HL-60 (cell line): Measurements from ENCODE around the gene BTBD16.

Experiments
- DNase-seq, 2 experiments: peaks; one replicate each; pipeline ENCODE4 v3.0.0-alpha.2; 2010 to 2020; ENCODE audit warnings: low read depth in 1 of 2, low spot score in 1 of 2
- H3K27ac ChIP-seq: fragments of 250-450 bp; sonication (Bioruptor Pico); replicated peaks from 2 replicates; pipeline ENCODE4 v1.5.1; 2020; ENCODE audit warnings: mild to moderate bottlenecking, moderate library complexity
- H3K27me3 ChIP-seq: fragments of 250-450 bp; sonication (Bioruptor Pico); 2 replicates; pipeline ENCODE4 v1.5.1; 2021; ENCODE audit warnings: mild to moderate bottlenecking, moderate library complexity; ENCODE audit not compliant: insufficient read depth, poor library complexity, severe bottlenecking
- H3K4me3 ChIP-seq: replicated peaks from 2 replicates; pipeline ENCODE4 v1.5.1; 2011; ENCODE audit warnings: mild to moderate bottlenecking, control low read depth, low read length; ENCODE audit not compliant: insufficient read depth
- GABPA ChIP-seq: IDR thresholded peaks from 2 replicates; pipeline ENCODE4 v1.6.1; 2012; ENCODE audit warnings: low read depth
- POLR2AphosphoS5 ChIP-seq: IDR thresholded peaks from 2 replicates; pipeline ENCODE4 v1.6.1; 2012; ENCODE audit warnings: low read depth
- SPI1 ChIP-seq: IDR thresholded peaks from 2 replicates; pipeline ENCODE4 v1.6.1; 2012; ENCODE audit warnings: low read depth, mild to moderate bottlenecking, borderline replicate concordance
- TF ChIP-seq, protein P1 (sequence below): IDR thresholded peaks from one replicate; pipeline ENCODE4 v1.5.1; 2011; ENCODE audit warnings: low read length, control low read depth, inconsistent platforms; ENCODE audit not compliant: insufficient read depth
- TF ChIP-seq, protein P2 (sequence below): IDR thresholded peaks from 2 replicates; pipeline ENCODE4 v1.6.1; 2012; ENCODE audit warnings: low read depth; ENCODE audit not compliant: insufficient replicate concordance

The BTBD16 gene

DNA sequence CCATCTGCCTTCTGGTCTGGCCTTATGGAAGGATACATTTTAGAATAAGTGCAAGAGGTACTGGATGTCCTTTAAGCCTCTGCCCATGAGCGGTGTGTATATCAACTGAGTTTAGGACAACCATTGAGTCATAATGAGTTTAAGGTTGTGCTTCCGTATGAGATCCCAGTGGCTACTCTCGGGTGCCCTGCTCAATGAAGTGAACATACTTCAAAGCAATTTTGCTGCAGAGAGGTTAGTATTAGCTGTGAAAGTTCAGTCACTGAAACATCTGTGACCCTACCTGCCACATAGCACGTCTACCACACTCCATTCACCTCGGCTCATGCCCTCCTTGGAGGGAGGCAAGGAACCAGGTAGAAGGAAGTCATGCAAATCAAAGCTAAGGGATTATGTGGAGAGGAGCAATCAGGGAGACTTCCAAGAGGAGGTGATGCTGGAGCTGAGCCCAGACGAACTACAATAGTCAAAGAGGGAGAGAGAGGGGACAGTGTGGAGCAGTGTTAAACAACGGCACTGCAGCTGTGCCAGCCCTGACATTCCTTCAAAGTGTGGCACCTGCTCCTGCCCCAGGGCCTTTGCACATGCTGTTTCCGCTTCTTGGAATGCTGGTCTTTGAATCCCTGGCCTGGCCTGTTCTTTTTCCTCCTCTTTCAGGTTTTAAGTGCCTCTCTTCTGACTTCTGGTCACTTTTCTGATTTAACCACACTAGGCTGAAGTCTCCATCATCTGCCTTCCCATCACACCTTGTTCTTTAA is 25.4 kb downstream of the BTBD16 start:
- Histone ChIP-seq H3K27me3 (peaks cover 4% of the 10 kb centered on the region), H3K27ac (no peak overlapping the region), H3K4me3 (no peak overlapping the region)
- TF ChIP-seq, protein P1, sequence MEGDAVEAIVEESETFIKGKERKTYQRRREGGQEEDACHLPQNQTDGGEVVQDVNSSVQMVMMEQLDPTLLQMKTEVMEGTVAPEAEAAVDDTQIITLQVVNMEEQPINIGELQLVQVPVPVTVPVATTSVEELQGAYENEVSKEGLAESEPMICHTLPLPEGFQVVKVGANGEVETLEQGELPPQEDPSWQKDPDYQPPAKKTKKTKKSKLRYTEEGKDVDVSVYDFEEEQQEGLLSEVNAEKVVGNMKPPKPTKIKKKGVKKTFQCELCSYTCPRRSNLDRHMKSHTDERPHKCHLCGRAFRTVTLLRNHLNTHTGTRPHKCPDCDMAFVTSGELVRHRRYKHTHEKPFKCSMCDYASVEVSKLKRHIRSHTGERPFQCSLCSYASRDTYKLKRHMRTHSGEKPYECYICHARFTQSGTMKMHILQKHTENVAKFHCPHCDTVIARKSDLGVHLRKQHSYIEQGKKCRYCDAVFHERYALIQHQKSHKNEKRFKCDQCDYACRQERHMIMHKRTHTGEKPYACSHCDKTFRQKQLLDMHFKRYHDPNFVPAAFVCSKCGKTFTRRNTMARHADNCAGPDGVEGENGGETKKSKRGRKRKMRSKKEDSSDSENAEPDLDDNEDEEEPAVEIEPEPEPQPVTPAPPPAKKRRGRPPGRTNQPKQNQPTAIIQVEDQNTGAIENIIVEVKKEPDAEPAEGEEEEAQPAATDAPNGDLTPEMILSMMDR = no peak
- TF ChIP-seq, protein P2, sequence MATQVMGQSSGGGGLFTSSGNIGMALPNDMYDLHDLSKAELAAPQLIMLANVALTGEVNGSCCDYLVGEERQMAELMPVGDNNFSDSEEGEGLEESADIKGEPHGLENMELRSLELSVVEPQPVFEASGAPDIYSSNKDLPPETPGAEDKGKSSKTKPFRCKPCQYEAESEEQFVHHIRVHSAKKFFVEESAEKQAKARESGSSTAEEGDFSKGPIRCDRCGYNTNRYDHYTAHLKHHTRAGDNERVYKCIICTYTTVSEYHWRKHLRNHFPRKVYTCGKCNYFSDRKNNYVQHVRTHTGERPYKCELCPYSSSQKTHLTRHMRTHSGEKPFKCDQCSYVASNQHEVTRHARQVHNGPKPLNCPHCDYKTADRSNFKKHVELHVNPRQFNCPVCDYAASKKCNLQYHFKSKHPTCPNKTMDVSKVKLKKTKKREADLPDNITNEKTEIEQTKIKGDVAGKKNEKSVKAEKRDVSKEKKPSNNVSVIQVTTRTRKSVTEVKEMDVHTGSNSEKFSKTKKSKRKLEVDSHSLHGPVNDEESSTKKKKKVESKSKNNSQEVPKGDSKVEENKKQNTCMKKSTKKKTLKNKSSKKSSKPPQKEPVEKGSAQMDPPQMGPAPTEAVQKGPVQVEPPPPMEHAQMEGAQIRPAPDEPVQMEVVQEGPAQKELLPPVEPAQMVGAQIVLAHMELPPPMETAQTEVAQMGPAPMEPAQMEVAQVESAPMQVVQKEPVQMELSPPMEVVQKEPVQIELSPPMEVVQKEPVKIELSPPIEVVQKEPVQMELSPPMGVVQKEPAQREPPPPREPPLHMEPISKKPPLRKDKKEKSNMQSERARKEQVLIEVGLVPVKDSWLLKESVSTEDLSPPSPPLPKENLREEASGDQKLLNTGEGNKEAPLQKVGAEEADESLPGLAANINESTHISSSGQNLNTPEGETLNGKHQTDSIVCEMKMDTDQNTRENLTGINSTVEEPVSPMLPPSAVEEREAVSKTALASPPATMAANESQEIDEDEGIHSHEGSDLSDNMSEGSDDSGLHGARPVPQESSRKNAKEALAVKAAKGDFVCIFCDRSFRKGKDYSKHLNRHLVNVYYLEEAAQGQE = no peak
- TF ChIP-seq SPI1 = no peak
- TF ChIP-seq GABPA = no peak
- TF ChIP-seq POLR2AphosphoS5 = no peak
- DNase-seq = no peak

DNA sequence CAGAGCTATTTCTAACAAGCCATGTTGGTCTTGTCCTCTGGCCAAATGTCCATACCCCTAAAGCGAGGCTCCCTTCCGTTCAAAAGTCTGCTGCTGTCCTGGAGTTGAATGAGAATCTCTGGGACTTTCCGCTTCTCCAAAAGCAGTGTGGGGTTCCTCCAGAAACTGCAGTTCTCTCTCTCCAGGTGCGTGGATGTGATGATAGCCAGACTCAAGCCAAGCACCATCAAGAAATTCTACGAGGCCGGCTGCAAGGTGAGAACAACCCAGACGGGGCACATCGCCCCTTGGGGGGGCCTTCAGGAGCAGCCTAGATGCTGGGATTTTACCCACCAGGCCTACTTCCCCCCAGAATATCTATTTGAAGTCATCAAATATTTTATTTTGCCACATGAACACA is 26.5 kb downstream of the BTBD16 start:
- TF ChIP-seq, protein P1 = no peak
- no peak for TF ChIP-seq POLR2AphosphoS5
- no peak for TF ChIP-seq SPI1
- TF ChIP-seq, protein P2 = no peak
- no peak for TF ChIP-seq GABPA
- Histone ChIP-seq H3K27me3 (no peaks in the 10 kb centered on the region), H3K4me3 (no peak overlapping the region), H3K27ac (no peak overlapping the region)
- DNase-seq = no peak

DNA sequence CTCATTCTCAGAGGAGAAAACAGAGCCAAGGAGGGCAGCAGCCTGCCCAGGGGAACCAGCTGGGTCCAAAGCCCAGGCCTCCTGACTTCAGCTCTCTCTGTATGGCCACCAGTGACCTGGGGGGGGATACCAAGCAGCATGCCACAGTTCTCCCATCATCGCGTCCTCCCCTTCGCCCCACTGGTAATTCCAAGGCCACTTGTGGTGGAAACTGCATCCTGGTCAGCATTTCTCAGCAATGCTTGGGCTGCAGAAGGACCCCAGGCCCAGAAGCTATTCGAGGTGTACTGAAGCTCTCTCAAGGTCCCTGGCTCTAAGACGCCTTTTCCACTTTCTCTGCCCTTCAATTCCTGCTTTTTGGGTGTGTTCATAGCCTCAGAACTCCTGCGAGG is 27.1 kb downstream of the BTBD16 start:
- Histone ChIP-seq H3K27me3 (no peaks in the 10 kb centered on the region), H3K4me3 (no peak overlapping the region), H3K27ac (no peak overlapping the region)
- no peak for DNase-seq
- TF ChIP-seq POLR2AphosphoS5 = no peak
- no peak for TF ChIP-seq SPI1

DNA sequence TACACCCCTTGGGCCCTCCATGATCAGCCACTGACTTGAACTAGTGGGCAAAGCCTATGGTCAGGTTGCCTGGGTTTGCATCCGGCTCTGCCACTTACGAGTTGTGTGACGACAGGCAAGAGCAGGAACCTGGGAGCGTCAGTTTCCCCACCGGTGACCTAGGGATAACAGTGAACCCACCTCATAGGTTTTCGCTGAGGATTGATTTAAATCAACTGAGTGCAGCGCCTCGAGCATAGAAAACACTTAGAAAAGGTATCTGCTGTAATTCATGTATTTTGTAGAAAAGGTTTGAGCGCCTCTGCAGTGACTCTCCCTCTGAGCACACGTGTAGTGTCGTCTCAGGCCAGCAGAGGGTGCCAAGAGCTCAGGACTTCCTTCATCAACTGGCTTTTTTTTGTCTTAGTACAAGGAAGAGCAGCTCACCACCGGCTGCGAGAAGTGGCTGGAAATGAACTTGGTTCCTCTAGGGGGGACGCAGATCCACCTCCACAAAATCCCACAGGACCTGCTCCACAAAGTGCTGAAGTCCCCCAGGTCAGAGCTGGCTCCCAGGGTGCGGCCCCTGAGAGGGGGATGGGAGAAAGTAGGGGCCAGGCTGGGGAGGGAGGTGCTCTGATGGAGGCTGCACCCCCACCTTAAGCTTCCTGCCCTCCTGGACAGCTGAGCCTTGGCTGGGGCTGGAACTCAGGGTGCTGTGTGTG is 27.7 kb downstream of the BTBD16 start:
- no peak overlapping the region for H3K4me3 ChIP-seq
- H3K27ac ChIP-seq = no peak overlapping the region
- DNase-seq = peak; percentile 12 to 55
- no peak for TF ChIP-seq SPI1
- TF ChIP-seq, protein P1 = peak; percentile 72
- no peaks in the 10 kb centered on the region for H3K27me3 ChIP-seq
